Stimulated activated naive CD8-positive, alpha-beta T cell treated with anti-CD3 and anti-CD28 coated beads, Interleukin-15, Interleukin-2, amounts not matched to agents 100 ng/mL and 50 ng/mL, for 24 hours (primary cell): ENCODE measurements around the gene VPS54.
"Not testable (repeated sequence)": the region's sequence is repeated elsewhere in the genome, so short reads cannot be mapped to it uniquely, and the experiment has no call there.

Experiments used
- H3K27ac Mint-ChIP-seq: one replicate; pipeline ENCODE4 v1.8.0; 2021; ENCODE audit warnings: mild to moderate bottlenecking, mixed read lengths
- H3K27me3 Mint-ChIP-seq: one replicate; pipeline ENCODE4 v1.8.0; 2021; ENCODE audit warnings: mixed read lengths
- H3K36me3 Mint-ChIP-seq: one replicate; pipeline ENCODE4 v1.8.0; 2021; ENCODE audit warnings: low read depth, mixed read lengths
- H3K4me1 Mint-ChIP-seq: one replicate; pipeline ENCODE4 v1.8.0; 2021; ENCODE audit warnings: low read depth, mixed read lengths
- H3K4me3 Mint-ChIP-seq: one replicate; pipeline ENCODE4 v1.8.0; 2021; ENCODE audit warnings: mild to moderate bottlenecking, mixed read lengths
- H3K9me3 Mint-ChIP-seq: one replicate; pipeline ENCODE4 v1.8.0; 2021; ENCODE audit warnings: mixed read lengths

VPS54 gene

DNA sequence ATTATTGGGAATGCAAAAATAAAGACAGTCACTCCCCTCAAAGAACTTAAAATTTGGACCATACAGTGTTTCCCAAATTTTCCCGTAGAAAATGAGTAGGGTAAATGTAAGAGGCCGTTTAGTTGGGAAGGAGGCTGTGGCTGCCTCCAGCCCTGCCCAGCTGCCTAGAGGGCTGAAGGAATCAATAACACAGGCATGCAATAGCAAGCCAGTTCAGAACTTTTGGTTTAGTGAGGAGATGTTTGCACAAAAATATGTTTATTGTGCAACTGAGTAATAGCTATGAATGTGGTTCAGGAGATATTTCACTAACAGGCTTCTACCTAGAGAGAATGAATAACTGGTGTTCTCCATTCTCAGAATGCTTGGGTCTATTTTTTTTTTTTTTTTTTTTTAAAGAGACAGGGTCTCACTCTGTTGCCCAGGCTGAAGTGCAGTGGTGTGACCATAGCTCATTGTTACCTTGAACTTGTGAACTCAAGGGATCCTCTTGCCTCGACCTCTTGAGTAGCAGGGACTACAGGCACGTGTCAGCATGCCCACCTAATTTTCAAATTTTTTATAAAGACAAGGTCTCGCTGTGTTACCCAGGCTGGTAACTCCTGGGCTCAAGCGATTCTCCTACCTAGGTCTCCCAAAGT lies 153.9 kb downstream of the VPS54 start:
- Mint-ChIP-seq H3K36me3 (peaks cover 52% of the 10 kb centered on the region), H3K27ac (no peak overlapping the region), H3K27me3 (no peaks in the 10 kb centered on the region), H3K4me3 (no peak overlapping the region), H3K4me1 (peaks cover 48% of the 10 kb centered on the region), H3K9me3 (no peaks in the 10 kb centered on the region)

DNA sequence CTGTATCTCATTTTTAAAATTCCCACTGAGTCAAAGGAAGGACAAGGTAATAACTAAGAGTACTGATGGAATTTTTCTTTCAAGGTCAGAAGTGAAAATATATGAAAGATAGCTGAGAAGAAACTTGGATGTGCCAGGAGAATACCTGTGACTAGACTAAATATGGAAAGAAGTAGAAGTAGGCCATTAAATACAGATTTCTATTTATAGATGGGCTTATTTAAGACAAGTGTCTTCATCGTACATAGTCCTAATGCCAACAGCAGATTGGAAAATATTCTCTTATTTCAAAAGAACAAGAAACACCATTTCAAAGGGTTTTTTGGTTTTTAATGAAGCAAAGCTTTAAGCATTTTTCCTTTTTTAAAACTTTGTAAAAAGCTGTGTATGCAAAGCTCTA lies 155.5 kb downstream of the VPS54 start:
- H3K4me3 Mint-ChIP-seq, result no peak overlapping the region
- no peak overlapping the region for H3K27ac Mint-ChIP-seq
- H3K36me3 Mint-ChIP-seq, result peaks cover 50% of the 10 kb centered on the region
- H3K4me1 Mint-ChIP-seq, result peaks cover 48% of the 10 kb centered on the region
- no peaks in the 10 kb centered on the region for H3K9me3 Mint-ChIP-seq
- no peaks in the 10 kb centered on the region for H3K27me3 Mint-ChIP-seq

DNA sequence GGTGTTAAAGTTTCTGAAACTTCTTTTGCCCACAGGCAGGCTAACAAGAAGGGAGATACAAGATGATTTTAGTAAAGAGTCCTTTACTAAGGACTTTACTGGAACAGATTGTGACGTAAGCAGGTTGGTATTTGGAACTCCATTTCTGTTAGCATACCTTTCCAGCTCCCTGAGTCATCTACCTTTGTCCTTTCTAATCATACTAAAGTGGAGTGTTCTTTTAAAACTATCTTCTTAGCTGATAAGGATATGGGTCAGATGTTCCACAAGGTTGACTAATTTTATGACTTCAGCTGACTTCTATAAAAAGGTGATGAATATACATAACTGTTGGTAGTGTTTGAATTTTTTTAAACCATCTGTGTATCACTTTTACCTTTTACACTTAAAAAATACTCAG lies 156.4 kb downstream of the VPS54 start:
- Mint-ChIP-seq H3K4me1 (peaks cover 52% of the 10 kb centered on the region), H3K27ac (peak overlapping the region; percentile 64), H3K4me3 (no peak overlapping the region), H3K36me3 (peaks cover 55% of the 10 kb centered on the region), H3K9me3 (no peaks in the 10 kb centered on the region), H3K27me3 (no peaks in the 10 kb centered on the region)

DNA sequence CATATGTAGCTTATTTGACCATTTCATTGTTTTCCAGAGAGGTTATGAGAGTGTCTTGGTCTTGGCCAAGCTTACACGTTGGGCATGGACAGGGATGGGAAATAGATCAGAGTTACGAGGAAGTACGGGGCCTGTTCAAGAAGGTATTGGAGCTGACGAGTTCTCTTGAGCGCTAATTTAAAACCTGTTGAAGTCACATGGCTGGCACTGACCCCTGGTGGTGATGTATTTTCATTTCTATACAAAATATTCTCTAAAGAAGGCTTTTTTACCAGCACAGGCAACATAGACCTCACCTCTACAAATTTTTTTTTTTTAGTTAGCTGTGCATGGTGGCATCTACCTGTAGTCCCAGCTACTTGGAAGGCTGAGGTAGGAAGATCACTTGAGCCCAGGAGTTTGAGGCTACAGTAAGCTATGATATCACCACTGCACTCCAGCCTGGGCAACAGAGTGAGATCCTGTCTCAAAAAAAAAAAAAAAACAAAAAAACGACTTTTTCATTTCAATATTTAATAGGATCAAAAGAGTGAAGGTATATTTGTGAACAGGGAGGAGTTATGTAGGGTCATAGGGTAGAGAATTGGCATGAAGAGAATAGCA lies 157.9 kb downstream of the VPS54 start:
- peak overlapping the region; percentile 54 for H3K27ac Mint-ChIP-seq
- H3K9me3 Mint-ChIP-seq, result no peaks in the 10 kb centered on the region
- no peak overlapping the region for H3K4me3 Mint-ChIP-seq
- H3K4me1 Mint-ChIP-seq, result peaks cover 52% of the 10 kb centered on the region
- H3K36me3 Mint-ChIP-seq, result peaks cover 58% of the 10 kb centered on the region
- no peaks in the 10 kb centered on the region for H3K27me3 Mint-ChIP-seq

DNA sequence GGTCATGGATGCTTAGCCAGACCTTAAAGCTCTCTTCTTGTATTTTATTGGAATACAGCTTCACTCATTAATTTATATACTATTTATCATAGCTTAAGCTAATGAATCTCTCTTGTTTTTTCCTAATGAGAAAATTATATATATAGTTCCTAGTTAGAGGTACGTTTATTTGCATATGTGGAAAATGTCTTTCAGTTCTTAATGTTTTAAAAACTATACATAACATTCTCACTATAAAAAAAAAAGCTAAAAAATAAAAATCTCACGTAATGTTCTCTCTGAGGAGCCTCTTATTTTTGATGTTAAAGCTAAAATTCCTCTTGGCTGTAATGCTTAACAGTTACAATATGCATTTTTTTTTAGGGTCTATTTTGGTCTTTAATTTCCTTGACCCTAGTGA lies 160.9 kb downstream of the VPS54 start:
- no peak overlapping the region for H3K4me3 Mint-ChIP-seq
- peaks cover 60% of the 10 kb centered on the region for H3K4me1 Mint-ChIP-seq
- H3K9me3 Mint-ChIP-seq, result no peaks in the 10 kb centered on the region
- peaks cover 36% of the 10 kb centered on the region for H3K36me3 Mint-ChIP-seq
- H3K27me3 Mint-ChIP-seq, result no peaks in the 10 kb centered on the region
- H3K27ac Mint-ChIP-seq, result no peak overlapping the region

DNA sequence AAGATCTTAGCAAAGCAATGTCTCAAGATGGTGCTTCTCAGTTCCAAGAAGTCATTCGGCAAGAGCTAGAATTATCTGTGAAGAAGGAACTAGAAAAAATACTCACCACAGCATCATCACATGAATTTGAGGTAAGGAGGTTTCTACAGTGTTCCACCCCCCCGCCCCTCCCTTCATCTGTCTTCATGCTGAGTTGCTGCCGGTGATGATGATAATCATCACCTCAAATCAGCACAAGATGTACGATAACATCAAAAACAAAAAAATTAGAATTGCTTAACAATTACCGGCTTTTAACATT lies 163.0 kb downstream of the VPS54 start:
- peaks cover 5% of the 10 kb centered on the region for H3K9me3 Mint-ChIP-seq
- peaks cover 31% of the 10 kb centered on the region for H3K36me3 Mint-ChIP-seq
- H3K27ac Mint-ChIP-seq, result peak overlapping the region; percentile 77
- H3K27me3 Mint-ChIP-seq, result no peaks in the 10 kb centered on the region
- peaks cover 63% of the 10 kb centered on the region for H3K4me1 Mint-ChIP-seq
- peak overlapping the region; percentile 48 for H3K4me3 Mint-ChIP-seq

DNA sequence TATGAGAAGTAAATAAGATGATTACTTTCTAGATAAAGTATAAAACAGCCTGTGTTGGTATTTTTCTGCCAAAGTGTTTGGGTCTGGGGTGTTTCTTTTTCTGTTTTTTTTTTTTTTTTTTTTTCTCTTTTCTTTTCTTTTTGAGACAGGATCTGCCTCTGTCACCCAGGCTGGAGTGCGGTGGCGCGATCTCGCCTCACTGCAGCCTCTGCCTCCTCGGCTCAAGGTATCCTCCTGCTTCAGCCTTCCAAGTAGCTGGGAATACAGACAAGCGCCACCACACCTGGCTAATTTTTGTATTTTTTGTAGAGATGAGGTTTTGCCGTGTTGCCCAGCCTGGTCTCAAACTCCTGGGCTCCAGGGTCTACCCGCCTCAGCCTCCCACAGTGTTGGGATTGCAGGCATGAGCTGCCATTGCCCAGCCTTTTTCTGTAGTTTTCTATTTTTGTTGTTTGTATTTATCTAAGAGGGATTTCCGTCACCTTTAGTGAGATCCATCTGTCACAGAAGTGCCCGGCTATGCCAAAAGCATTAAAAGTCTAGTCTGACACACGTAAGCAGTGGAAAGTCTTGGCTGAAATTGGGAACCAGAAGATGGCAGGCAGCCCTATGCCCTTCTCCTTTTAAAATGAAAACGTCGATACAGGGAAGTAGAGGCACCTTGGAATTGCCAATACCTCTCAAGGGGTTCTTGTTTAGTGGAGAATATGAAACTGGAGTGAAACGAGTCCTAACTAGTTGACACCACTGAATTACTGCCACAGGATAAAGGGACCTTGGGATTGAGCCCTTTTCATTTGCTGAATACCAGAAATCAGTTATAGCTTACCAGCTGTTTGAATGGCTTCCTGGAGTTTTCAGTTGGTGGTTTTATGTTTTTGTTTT lies 163.6 kb downstream of the VPS54 start:
- Mint-ChIP-seq H3K9me3 (peaks cover 5% of the 10 kb centered on the region), H3K27ac (peak overlapping the region; percentile 77), H3K4me1 (peaks cover 63% of the 10 kb centered on the region), H3K36me3 (peaks cover 29% of the 10 kb centered on the region), H3K4me3 (peak overlapping the region; percentile 48), H3K27me3 (no peaks in the 10 kb centered on the region)

DNA sequence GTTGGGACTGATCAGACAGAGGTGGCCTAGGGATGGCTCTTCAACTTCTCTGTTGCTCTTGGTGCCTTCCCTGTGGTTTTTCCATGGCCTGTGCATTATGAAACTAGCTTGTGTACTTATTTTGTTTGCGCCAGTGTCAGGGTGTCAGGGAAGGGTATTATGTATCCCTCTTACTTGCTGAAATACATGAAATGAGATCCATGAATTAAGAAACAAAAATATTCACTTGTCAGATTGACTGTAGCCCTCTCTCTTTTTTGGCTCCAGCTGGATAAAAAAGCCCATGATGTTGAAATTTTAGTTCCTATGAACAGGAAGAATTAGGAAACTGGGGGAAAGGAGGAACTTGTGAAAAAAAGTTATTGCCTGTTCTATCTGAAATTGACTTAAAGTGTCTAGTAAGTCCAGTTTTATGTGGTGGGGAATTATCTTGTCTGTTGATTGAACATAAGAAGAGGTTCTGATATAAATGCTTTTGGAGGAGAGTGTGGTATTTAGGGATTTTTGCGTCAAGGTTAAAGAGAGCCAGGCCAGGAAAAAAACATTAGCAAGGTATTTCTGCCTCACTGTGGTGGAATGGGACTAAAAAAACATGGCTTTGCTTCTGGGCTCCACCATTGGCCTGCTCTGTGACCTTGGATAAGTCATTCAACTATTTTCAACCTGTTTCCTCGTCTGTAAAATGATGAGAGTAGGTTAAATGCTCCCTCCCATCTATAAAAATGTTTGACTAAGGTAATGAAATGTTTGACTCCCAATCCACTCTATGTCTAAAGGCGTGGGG lies 165.5 kb downstream of the VPS54 start:
- Mint-ChIP-seq H3K27me3 (no peaks in the 10 kb centered on the region), H3K4me3 (no peak overlapping the region), H3K4me1 (peaks cover 77% of the 10 kb centered on the region), H3K36me3 (peaks cover 28% of the 10 kb centered on the region), H3K9me3 (peaks cover 5% of the 10 kb centered on the region), H3K27ac (peak overlapping the region; percentile 15)

DNA sequence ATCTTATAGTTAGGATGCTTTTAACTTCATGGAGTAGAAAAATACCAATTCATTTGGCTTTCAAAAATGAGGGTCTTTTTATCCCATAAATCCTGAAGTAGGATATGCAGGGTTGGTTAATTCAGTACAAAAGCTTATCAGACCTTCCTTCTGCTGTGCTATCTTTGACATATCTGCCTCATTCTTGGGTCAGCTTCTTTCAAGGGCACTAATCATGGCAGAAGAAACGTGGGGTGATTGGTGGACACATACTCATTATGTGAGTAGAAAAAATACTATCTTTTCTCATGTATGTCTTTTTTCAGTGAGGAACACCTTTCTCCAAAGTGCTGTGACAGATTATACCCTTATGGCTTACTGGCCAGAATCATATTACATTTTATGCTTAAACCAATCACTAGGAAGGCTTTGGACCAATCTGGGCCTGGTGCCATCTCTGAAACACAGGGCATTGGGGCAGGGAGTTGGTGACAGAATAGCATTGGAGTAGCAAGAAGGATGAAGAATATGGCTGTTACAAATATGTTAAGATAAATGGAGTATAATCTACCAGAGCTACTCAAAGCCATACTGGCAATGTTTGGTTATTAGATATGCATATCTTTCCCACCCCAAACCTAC lies 167.4 kb downstream of the VPS54 start:
- Mint-ChIP-seq H3K4me3 (no peak overlapping the region), H3K9me3 (peaks cover 13% of the 10 kb centered on the region), H3K36me3 (peaks cover 33% of the 10 kb centered on the region), H3K4me1 (peaks cover 85% of the 10 kb centered on the region), H3K27ac (peak overlapping the region; percentile 8), H3K27me3 (no peaks in the 10 kb centered on the region)

DNA sequence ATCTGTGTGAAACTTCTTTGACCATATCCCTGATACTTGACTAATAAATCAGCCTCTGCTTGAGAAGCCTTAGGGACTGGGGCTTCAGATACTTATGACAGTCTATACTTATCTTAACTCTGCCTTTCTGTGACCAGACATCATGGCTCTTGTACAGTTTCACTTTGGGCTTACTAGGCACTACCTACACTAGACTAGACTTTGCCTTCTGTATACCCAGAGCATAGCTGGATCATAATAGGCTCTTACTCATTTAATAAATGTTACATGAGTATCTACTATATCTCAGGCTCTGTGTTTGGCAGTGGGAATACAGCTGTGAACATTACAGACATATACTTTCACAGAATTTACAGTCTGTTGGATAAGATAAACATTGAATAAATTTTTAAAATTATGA lies 168.6 kb downstream of the VPS54 start:
- H3K4me1 Mint-ChIP-seq, result peaks cover 84% of the 10 kb centered on the region
- H3K27ac Mint-ChIP-seq, result no peak overlapping the region

DNA sequence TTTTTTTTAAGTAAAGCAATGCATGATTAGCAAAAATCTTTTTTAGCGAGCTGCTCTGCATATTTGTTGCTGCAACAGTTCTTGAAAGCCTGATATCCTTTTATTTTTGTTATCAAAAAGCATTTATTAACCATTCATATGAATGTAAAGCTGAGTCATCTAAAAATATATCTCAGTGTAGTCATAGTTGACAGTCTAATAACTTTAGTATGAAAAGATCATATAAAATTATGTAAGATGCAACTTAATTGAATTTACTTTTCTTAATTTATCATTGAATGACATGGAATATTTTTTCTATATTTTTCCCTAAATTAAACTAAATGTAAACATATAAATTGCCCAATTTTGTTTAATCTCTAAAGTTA lies 169.0 kb downstream of the VPS54 start:
- peaks cover 84% of the 10 kb centered on the region for H3K4me1 Mint-ChIP-seq
- peaks cover 13% of the 10 kb centered on the region for H3K9me3 Mint-ChIP-seq
- H3K27ac Mint-ChIP-seq, result no peak overlapping the region
- no peaks in the 10 kb centered on the region for H3K27me3 Mint-ChIP-seq
- peaks cover 46% of the 10 kb centered on the region for H3K36me3 Mint-ChIP-seq
- no peak overlapping the region for H3K4me3 Mint-ChIP-seq

More for the DNA sequence above, 168.6 kb downstream of the VPS54 start:
- Mint-ChIP-seq H3K9me3 (peaks cover 13% of the 10 kb centered on the region), H3K27me3 (no peaks in the 10 kb centered on the region), H3K36me3 (peaks cover 43% of the 10 kb centered on the region), H3K4me3 (no peak overlapping the region)

DNA sequence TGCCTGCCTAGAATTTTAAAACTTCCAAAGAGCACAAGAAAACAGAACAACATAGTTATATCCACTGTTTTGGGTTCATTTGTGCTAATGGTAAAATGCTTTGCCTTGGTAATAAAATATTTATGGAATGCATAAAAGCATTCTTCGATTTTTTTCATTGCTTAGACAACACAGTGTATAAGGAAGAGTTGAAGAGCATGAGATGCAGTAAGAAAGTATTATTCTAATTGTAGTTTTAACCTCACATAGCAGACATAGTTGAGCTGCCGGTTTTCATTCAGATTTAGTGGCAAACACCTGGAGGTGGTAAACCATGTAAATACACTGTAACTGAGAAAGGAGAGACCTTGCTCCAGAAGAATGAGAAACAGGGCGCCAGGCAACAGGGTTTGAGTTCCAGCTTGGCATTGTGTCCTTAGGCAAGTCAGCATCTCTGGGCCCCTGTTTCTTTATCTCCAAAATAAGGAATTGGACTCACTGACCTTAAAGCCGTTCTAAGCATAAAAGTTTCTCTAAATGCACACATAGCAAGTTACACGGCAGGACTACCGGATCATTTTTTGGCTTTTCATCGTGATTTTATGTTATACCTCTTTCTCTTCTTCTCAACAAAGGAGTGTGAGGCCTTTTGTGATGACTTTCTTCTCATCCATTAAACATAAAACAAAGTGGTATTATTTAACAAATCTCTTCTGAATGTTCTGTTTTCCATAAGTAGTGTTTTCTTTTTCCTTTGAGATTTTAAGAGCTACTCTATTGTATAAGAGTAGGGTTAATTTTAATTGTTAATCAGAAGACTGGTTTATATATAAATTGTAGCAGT lies 169.6 kb downstream of the VPS54 start:
- peak overlapping the region; percentile 5 for H3K4me3 Mint-ChIP-seq
- H3K9me3 Mint-ChIP-seq, result peaks cover 13% of the 10 kb centered on the region
- H3K27me3 Mint-ChIP-seq, result no peaks in the 10 kb centered on the region
- H3K27ac Mint-ChIP-seq, result peak overlapping the region; percentile 45
- H3K4me1 Mint-ChIP-seq, result peaks cover 84% of the 10 kb centered on the region
- peaks cover 46% of the 10 kb centered on the region for H3K36me3 Mint-ChIP-seq

DNA sequence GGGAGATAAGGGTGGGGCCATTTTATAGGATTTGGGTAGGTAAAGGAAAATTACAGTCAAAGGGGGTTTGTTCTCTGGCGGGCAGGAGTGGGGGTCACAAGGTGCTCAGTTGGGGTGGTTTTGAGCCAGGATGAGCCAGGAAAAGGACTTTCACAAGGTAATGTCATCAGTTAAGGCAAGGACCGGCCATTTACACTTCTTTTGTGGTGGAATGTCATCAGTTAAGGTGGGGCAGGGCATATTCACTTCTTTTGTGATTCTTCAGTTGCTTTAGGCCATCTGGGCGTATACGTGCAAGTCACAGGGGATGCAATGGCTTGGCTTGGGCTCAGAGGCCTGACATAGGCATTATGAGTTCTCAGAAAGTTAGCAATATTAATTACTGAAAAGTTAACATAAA lies 171.7 kb downstream of the VPS54 start:
- Mint-ChIP-seq H3K4me1 (peaks cover 83% of the 10 kb centered on the region), H3K9me3 (peaks cover 10% of the 10 kb centered on the region), H3K36me3 (peaks cover 48% of the 10 kb centered on the region)
- H3K4me3 Mint-ChIP-seq, H3K27me3 Mint-ChIP-seq, H3K27ac Mint-ChIP-seq: not testable (repeated sequence)

DNA sequence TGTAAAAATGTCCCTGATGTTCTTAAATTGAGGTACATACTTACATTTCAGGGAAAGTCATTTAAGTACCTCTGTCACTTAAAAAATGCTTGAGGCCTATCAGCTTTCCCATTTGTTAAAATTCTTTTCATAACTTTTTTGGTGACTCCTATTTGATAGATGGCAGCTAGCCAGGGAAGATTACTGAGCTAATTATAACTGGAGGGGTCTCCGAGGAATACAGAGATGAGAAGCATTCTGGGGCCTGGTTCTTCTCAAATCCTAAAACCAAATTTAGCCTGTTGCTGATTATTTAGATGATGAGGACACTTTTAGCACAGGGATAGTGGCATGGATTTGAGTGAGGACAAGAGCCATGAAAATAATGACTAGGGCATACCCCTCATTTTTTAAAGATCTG lies 172.7 kb downstream of the VPS54 start:
- peaks cover 76% of the 10 kb centered on the region for H3K4me1 Mint-ChIP-seq
- H3K4me3 Mint-ChIP-seq, result no peak overlapping the region
- peaks cover 8% of the 10 kb centered on the region for H3K9me3 Mint-ChIP-seq
- no peak overlapping the region for H3K27ac Mint-ChIP-seq
- H3K27me3 Mint-ChIP-seq, result no peaks in the 10 kb centered on the region
- H3K36me3 Mint-ChIP-seq, result peaks cover 37% of the 10 kb centered on the region
